Effector CD8-positive, alpha-beta T cell (primary cell): ENCODE results near the gene B4GALT5.
A peak's percentile ranks its signal among the peaks of the same experiment; 100 is the strongest.
"Not testable (repeated sequence)": the region's sequence is repeated elsewhere in the genome, so short reads cannot be mapped to it uniquely, and the experiment has no call there.

Experiments
- DNase-seq: peaks from one replicate; lab custom pipeline; 2025; lab: John Stamatoyannopoulos, UW

The B4GALT5 gene

GRCh38 chr20:49628280-49628679, 85.4 kb downstream of the B4GALT5 start:
- DNase-seq, result not testable (repeated sequence)

- DNase-seq, result no peak
These were observed 86.3 kb downstream of the B4GALT5 start for GRCh38 chr20:49627329-49627761.

GRCh38 chr20:49624988-49625387, 88.7 kb downstream of the B4GALT5 start:
- DNase-seq, result not testable (repeated sequence)

GRCh38 chr20:49624317-49624716, 89.4 kb downstream of the B4GALT5 start:
- no peak for DNase-seq

GRCh38 chr20:49622243-49622642, 91.4 kb downstream of the B4GALT5 start:
- DNase-seq, result no peak

- no peak for DNase-seq
These were observed 93.1 kb downstream of the B4GALT5 start for GRCh38 chr20:49620364-49621240.

GRCh38 chr20:49619113-49620048, 94.3 kb downstream of the B4GALT5 start:
- no peak for DNase-seq

GRCh38 chr20:49618289-49618688, 95.4 kb downstream of the B4GALT5 start:
- DNase-seq, result no peak

GRCh38 chr20:49617394-49617793, 96.3 kb downstream of the B4GALT5 start:
- DNase-seq, result peak; percentile 6

GRCh38 chr20:49616154-49617007, 97.3 kb downstream of the B4GALT5 start:
- no peak for DNase-seq

- no peak for DNase-seq
These were observed 98.1 kb downstream of the B4GALT5 start for GRCh38 chr20:49615401-49616153.

GRCh38 chr20:49615051-49615400, 98.7 kb downstream of the B4GALT5 start:
- DNase-seq, result not testable (repeated sequence)

GRCh38 chr20:49614338-49615050, 99.2 kb downstream of the B4GALT5 start:
- DNase-seq, result no peak

GRCh38 chr20:49612127-49612738, 101.4 kb downstream of the B4GALT5 start:
- no peak for DNase-seq

GRCh38 chr20:49611539-49612126, 102.0 kb downstream of the B4GALT5 start:
- not testable (repeated sequence) for DNase-seq

GRCh38 chr20:49610691-49611538, 102.8 kb downstream of the B4GALT5 start:
- DNase-seq, result peak; percentile 45

GRCh38 chr20:49608752-49609670, 104.7 kb downstream of the B4GALT5 start:
- peak; percentile 36 for DNase-seq
